Naive thymus-derived CD4-positive, alpha-beta T cell (primary cell): ENCODE results near the gene RBPJ. TPM values are rescaled to one million over a fixed set of nuclear protein-coding genes. Genes with fewer than 3 reads are reported as not detected.

ENCODE experiments used
- ATAC-seq: fragments of 150-1000 bp; cut with Tn5 transposase; 2 replicates; pipeline ENCODE4 v1.10.0; 2021; ENCODE audit warnings: mild to moderate bottlenecking, moderate library complexity
- CTCF ChIA-PET: fragments of 350-600 bp; sonication (Branson Sonifier 250); formaldehyde crosslinking; loops from one replicate; lab custom pipeline; 2021; ENCODE audit warnings: antibody characterized with exemption; lab: Charles Lee
- POLR2A ChIA-PET: fragments of 350-600 bp; sonication (Branson Sonifier 250); formaldehyde crosslinking; loops from one replicate; lab custom pipeline; 2021; ENCODE audit warnings: antibody characterized with exemption, inconsistent platforms; lab: Charles Lee
- DNase-seq, 9 donors: peaks; one replicate each; pipeline versions ENCODE4 v3.0.0 to v3.0.0-alpha.2; 2020 to 2022; ENCODE audit warnings: mixed read lengths in 1 of 9
- H3K27ac ChIP-seq: one replicate; pipeline ENCODE4 v1.7.0; 2013; ENCODE audit warnings: mild to moderate bottlenecking, low read depth, low read length, moderate library complexity
- H3K27me3 ChIP-seq, 2 donors: one replicate each; pipeline ENCODE4 v1.7.0; 2013; ENCODE audit warnings: low read length in 2 of 2, mild to moderate bottlenecking in 2 of 2, moderate library complexity in 2 of 2; ENCODE audit not compliant: control insufficient read depth in 2 of 2, insufficient read depth in 2 of 2
- H3K36me3 ChIP-seq, 3 experiments: 1 replicate in 2 of 3; 2 replicates in 1 of 3; pipeline ENCODE4 v1.7.0; 2013; ENCODE audit warnings: low read length in 3 of 3, mild to moderate bottlenecking in 3 of 3, moderate library complexity in 1 of 3; ENCODE audit not compliant: insufficient read depth in 3 of 3, control insufficient read depth in 2 of 3
- H3K4me1 ChIP-seq, 2 donors: one replicate each; pipeline ENCODE4 v1.7.0; 2013; ENCODE audit warnings: low read length in 2 of 2, mild to moderate bottlenecking in 2 of 2, moderate library complexity in 1 of 2; ENCODE audit not compliant: control insufficient read depth in 2 of 2, insufficient read depth in 2 of 2
- H3K4me3 ChIP-seq: 2 replicates; pipeline ENCODE4 v1.7.0; 2013; ENCODE audit warnings: mild to moderate bottlenecking, low read length
- H3K9me3 ChIP-seq, 3 experiments: 1 replicate in 2 of 3; 2 replicates in 1 of 3; pipeline ENCODE4 v1.7.0; 2013; ENCODE audit warnings: low read length in 3 of 3; ENCODE audit not compliant: control insufficient read depth in 2 of 3
- H3K27ac Mint-ChIP-seq, 9 donors: one replicate each; pipeline ENCODE4 v1.8.0; 2020 to 2022; ENCODE audit warnings: mixed read lengths in 9 of 9, mild to moderate bottlenecking in 8 of 9, moderate library complexity in 5 of 9, inconsistent platforms in 2 of 9
- H3K27me3 Mint-ChIP-seq, 5 donors: one replicate each; pipeline ENCODE4 v1.8.0; 2021 to 2022; ENCODE audit warnings: mixed read lengths in 5 of 5, mild to moderate bottlenecking in 1 of 5
- H3K36me3 Mint-ChIP-seq, 5 donors: one replicate each; pipeline ENCODE4 v1.8.0; 2020 to 2022; ENCODE audit warnings: mixed read lengths in 5 of 5, mild to moderate bottlenecking in 3 of 5, inconsistent platforms in 1 of 5
- H3K4me1 Mint-ChIP-seq, 7 donors: one replicate each; pipeline ENCODE4 v1.8.0; 2020 to 2022; ENCODE audit warnings: mixed read lengths in 7 of 7, mild to moderate bottlenecking in 3 of 7, inconsistent platforms in 1 of 7
- H3K4me3 Mint-ChIP-seq, 10 donors: one replicate each; pipeline ENCODE4 v1.8.0; 2020 to 2022; ENCODE audit warnings: mild to moderate bottlenecking in 10 of 10, mixed read lengths in 10 of 10, moderate library complexity in 6 of 10, inconsistent platforms in 2 of 10
- H3K9me3 Mint-ChIP-seq, 11 donors: one replicate each; pipeline ENCODE4 v1.8.0; 2020 to 2022; ENCODE audit warnings: mixed read lengths in 11 of 11, mild to moderate bottlenecking in 4 of 11, inconsistent platforms in 1 of 11, moderate library complexity in 1 of 11
- intact Hi-C, 2 donors: fragments of 100-400 bp; cut with micrococcal nuclease; formaldehyde crosslinking; loops; one replicate each; pipeline ENCODE4 v1.15.1; 2023
- polyA plus RNA-seq, 2 donors: library from polyadenylated mRNA; unstranded; fragments of 300-500 nt; fragmentation: Illumina TruSeq; gene quantifications; one replicate each; pipeline ENCODE4 v1.2.3, GENCODE V29; 2021
- total RNA-seq, 6 experiments: library from RNA in 5 of 6; stranded (reverse) in 5 of 6; gene quantifications; 1 replicate in 5 of 6; 2 replicates in 1 of 6; pipeline ENCODE4 v1.2.3 and lab custom pipeline; 2021 to 2026

The RBPJ gene
- total and polyA plus RNA-seq, 7 experiments from 2014 or later = 48.1 to 144 (median 68.5) TPM

DNA sequence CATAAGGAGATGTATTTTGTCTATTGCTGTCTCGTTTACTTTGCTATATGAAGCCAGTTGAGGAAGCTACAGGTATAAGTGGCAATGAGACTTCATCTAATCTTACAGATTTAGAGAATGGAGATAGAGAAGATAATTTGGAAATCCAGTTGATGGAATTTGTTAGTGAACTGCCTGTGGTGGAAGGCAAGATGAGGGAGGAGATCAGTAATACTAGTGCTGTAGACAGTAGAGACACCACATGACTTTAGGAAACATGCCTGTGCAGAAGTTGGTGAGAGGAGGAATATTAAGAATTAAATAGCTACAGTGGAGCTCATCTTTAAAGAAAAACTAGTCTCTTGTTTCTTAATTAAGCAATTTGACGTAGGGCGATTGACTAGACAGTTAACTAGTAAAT is 51.3 kb downstream of the RBPJ start:
- Histone ChIP-seq H3K27me3 (no peaks in the 10 kb centered on the region), H3K9me3 (no peaks in the 10 kb centered on the region), H3K4me1 (peaks cover 16% of the 10 kb centered on the region in 2 donors), H3K4me3 (no peak overlapping the region), H3K36me3 (no peaks in the 10 kb centered on the region), H3K27ac (no peak overlapping the region)
- Mint-ChIP-seq H3K36me3 (peaks cover 0 to 32% (median 10%) of the 10 kb centered on the region in 5 donors), H3K4me1 (peaks cover 34 to 62% (median 51%) of the 10 kb centered on the region in 7 donors), H3K9me3 (no peaks in the 10 kb centered on the region), H3K27ac (no peak overlapping the region), H3K4me3 (peak overlapping the region in 2 of 10 donors; percentile 7 to 13), H3K27me3 (peaks cover 0 to 6% (median 0%) of the 10 kb centered on the region in 5 donors)
- ChIA-PET CTCF (interaction anchor here (1.2 kb wide), 1 partner anchor 87 kb away, joined by 3 read pairs; no protein-coding TSS in a partner anchor), POLR2A (interaction anchor here (1.1 kb wide), 1 partner anchor 44 kb away, joined by 3 read pairs; no protein-coding TSS in a partner anchor)
- intact Hi-C loops = loop anchor here (5.0 kb wide), 1 partner anchor 40 kb away; no protein-coding TSS in a partner anchor
- ATAC-seq = no peak
- no peak for DNase-seq

DNA sequence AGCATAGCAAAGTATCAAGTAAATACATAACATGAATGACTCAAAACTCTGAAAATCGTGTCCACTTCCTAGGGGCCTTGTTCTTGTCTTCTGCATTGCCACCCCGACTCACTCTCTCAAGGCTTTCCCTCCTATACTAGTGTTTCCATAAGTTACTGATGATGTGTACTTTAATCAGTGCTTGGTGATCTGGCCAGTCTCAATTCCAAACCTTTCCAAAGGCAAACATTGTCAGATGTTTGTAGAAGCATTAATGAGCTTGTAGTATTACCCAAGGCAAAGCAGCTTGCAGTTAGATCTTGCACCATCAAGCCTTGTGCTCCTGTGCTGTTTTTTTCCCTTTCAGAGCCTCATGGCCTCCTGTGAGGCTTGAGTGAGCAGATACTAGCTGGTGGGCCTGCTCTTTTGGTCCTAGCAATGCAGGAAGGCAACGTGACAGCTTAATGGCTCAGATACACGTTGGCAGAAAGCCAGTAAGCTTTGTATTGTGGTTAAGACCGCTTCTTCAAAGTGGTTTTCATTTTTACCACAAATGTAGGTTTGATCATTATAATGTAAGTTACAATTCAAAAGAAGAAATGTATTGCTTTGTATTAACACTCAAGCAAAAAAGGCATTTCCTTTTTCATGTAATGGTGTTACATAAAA is 51.8 kb downstream of the RBPJ start:
- no peaks in the 10 kb centered on the region for H3K36me3 ChIP-seq
- H3K27ac ChIP-seq = no peak overlapping the region
- peak in 8 of 9 donors; percentile 23 to 70 (median 58) for DNase-seq
- Mint-ChIP-seq H3K36me3 (peaks cover 0 to 31% (median 10%) of the 10 kb centered on the region in 5 donors), H3K27ac (peak overlapping the region in 4 of 9 donors; percentile 2 to 32 (median 16)), H3K9me3 (no peaks in the 10 kb centered on the region), H3K27me3 (peaks cover 0 to 6% (median 0%) of the 10 kb centered on the region in 5 donors), H3K4me3 (peak overlapping the region in 7 of 10 donors; percentile 2 to 70 (median 21)), H3K4me1 (peaks cover 34 to 66% (median 55%) of the 10 kb centered on the region in 7 donors)
- H3K4me3 ChIP-seq = no peak overlapping the region
- POLR2A ChIA-PET = interaction anchor here (1.1 kb wide), 1 partner anchor 45 kb away, joined by 3 read pairs; no protein-coding TSS in a partner anchor
- peak; percentile 78 for ATAC-seq
- H3K4me1 ChIP-seq = peaks cover 16% of the 10 kb centered on the region in 2 donors
- no peaks in the 10 kb centered on the region for H3K27me3 ChIP-seq
- CTCF ChIA-PET = interaction anchor here (1.2 kb wide), 1 partner anchor 86 kb away, joined by 3 read pairs; no protein-coding TSS in a partner anchor
- no peaks in the 10 kb centered on the region for H3K9me3 ChIP-seq
- intact Hi-C loops = loop anchor here (5.0 kb wide), 1 partner anchor 40 kb away; no protein-coding TSS in a partner anchor

GRCh38 chr4:26375551-26375950 is 54.7 kb downstream of the RBPJ start:
- no peak overlapping the region for H3K27ac ChIP-seq
- H3K27me3 ChIP-seq = no peaks in the 10 kb centered on the region
- ChIA-PET POLR2A (no interaction called here), CTCF (no interaction called here)
- no peak for DNase-seq
- H3K9me3 ChIP-seq = no peaks in the 10 kb centered on the region
- peak overlapping the region in 1 of 10 donors; percentile 31 for H3K4me3 Mint-ChIP-seq
- H3K36me3 Mint-ChIP-seq = peaks cover 0 to 23% (median 4%) of the 10 kb centered on the region in 5 donors
- intact Hi-C loops = no loop called here
- ATAC-seq = no peak
- peaks cover 42 to 68% (median 61%) of the 10 kb centered on the region in 7 donors for H3K4me1 Mint-ChIP-seq
- no peak overlapping the region for H3K27ac Mint-ChIP-seq
- no peak overlapping the region for H3K4me3 ChIP-seq
- H3K9me3 Mint-ChIP-seq = no peaks in the 10 kb centered on the region
- H3K4me1 ChIP-seq = peaks cover 16 to 23% of the 10 kb centered on the region in 2 donors
- H3K27me3 Mint-ChIP-seq = peaks cover 0 to 4% (median 0%) of the 10 kb centered on the region in 5 donors
- H3K36me3 ChIP-seq = no peaks in the 10 kb centered on the region

- H3K27me3 Mint-ChIP-seq = peaks cover 0 to 4% (median 0%) of the 10 kb centered on the region in 5 donors
Observed at GRCh38 chr4:26377328-26378311, 56.8 kb downstream of the RBPJ start.

DNA sequence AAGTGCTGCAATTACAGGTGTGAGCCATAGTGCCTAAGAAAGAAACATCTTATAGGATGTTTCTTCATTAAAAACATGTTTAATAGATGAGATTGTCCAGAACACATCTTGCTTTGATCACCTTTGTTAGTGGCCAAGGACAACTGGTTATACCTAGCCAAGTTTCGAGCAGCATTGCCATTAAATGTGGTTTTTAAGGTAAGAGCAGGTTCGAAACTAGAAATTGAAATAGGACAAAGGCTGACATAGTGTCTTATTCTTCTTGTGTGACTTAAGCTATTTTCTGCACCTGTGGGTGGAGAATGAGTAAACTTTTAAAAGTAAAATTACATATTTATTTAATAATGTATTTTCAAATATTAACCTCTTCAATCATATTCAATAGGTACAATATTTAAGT is 59.0 kb downstream of the RBPJ start:
- POLR2A ChIA-PET = no interaction called here
- intact Hi-C loops = no loop called here
- peaks cover 32 to 81% (median 62%) of the 10 kb centered on the region in 7 donors for H3K4me1 Mint-ChIP-seq

More at GRCh38 chr4:26377328-26378311, 56.8 kb downstream of the RBPJ start:
- H3K4me1 ChIP-seq = peaks cover 13 to 25% of the 10 kb centered on the region in 2 donors
- Mint-ChIP-seq H3K4me1 (peaks cover 34 to 76% (median 61%) of the 10 kb centered on the region in 7 donors), H3K36me3 (peaks cover 0 to 22% (median 4%) of the 10 kb centered on the region in 5 donors), H3K4me3 (peak overlapping the region in 2 of 10 donors; percentile 9 to 16), H3K9me3 (no peaks in the 10 kb centered on the region), H3K27ac (peak overlapping the region in 1 of 9 donors; percentile 27)
- no peak overlapping the region for H3K4me3 ChIP-seq
- H3K9me3 ChIP-seq = no peaks in the 10 kb centered on the region
- ATAC-seq = peak; percentile 65
- no peaks in the 10 kb centered on the region for H3K27me3 ChIP-seq
- CTCF ChIA-PET = no interaction called here
- DNase-seq = no peak
- no peaks in the 10 kb centered on the region for H3K36me3 ChIP-seq
- intact Hi-C loops = no loop called here
- POLR2A ChIA-PET = interaction anchor here (0.9 kb wide), 1 partner anchor 8 kb away, joined by 4 read pairs; no protein-coding TSS in a partner anchor
- no peak overlapping the region for H3K27ac ChIP-seq

DNA sequence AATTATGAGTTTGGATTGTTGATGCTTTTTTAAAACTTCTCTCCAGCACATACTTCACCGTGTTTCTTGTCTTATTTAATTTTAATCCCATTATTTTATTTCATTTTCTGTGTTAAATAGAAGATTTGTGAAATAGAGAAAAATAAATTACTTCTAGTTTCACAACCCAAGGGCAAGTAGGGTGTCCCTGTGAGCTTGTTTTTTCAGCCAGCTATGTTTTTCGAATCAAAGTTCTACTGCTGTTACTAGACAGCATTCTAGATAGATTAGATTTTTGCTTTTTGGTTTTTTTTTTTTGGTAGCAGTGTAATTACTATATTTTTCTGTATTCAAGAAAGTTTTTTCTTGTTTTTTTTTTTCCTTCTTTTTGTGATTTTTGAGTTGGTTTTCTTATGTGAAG is 59.9 kb downstream of the RBPJ start:
- peaks cover 29 to 79% (median 58%) of the 10 kb centered on the region in 7 donors for H3K4me1 Mint-ChIP-seq
- H3K4me3 Mint-ChIP-seq = no peak overlapping the region
- H3K27ac ChIP-seq = no peak overlapping the region
- no peaks in the 10 kb centered on the region for H3K9me3 ChIP-seq
- peaks cover 0 to 4% (median 0%) of the 10 kb centered on the region in 5 donors for H3K27me3 Mint-ChIP-seq
- no peaks in the 10 kb centered on the region for H3K27me3 ChIP-seq
- H3K9me3 Mint-ChIP-seq = no peaks in the 10 kb centered on the region
- ChIA-PET POLR2A (interaction anchor here (0.5 kb wide), 1 partner anchor 31 kb away, joined by 3 read pairs; no protein-coding TSS in a partner anchor), CTCF (interaction anchor here (0.5 kb wide), 1 partner anchor 32 kb away, joined by 3 read pairs; no protein-coding TSS in a partner anchor)
- no peak overlapping the region for H3K4me3 ChIP-seq
- peaks cover 4 to 10% of the 10 kb centered on the region in 2 donors for H3K4me1 ChIP-seq
- H3K36me3 Mint-ChIP-seq = peaks cover 0 to 20% (median 4%) of the 10 kb centered on the region in 5 donors
- DNase-seq (no peak), ATAC-seq (no peak)
- H3K36me3 ChIP-seq = no peaks in the 10 kb centered on the region
- intact Hi-C loops = no loop called here
- H3K27ac Mint-ChIP-seq = no peak overlapping the region

More for the DNA sequence above, 59.0 kb downstream of the RBPJ start:
- no peaks in the 10 kb centered on the region for H3K9me3 Mint-ChIP-seq
- no peak overlapping the region for H3K4me3 ChIP-seq
- no peak overlapping the region for H3K4me3 Mint-ChIP-seq
- H3K36me3 ChIP-seq = no peaks in the 10 kb centered on the region
- DNase-seq = no peak
- peaks cover 0 to 4% (median 0%) of the 10 kb centered on the region in 5 donors for H3K27me3 Mint-ChIP-seq
- no peak overlapping the region for H3K27ac Mint-ChIP-seq
- H3K9me3 ChIP-seq = no peaks in the 10 kb centered on the region
- no peaks in the 10 kb centered on the region for H3K27me3 ChIP-seq
- CTCF ChIA-PET = no interaction called here
- peaks cover 0 to 23% (median 4%) of the 10 kb centered on the region in 5 donors for H3K36me3 Mint-ChIP-seq
- H3K4me1 ChIP-seq = peaks cover 4 to 10% of the 10 kb centered on the region in 2 donors
- no peak for ATAC-seq
- H3K27ac ChIP-seq = no peak overlapping the region
